Measurements from ENCODE around the gene SLCO1C1.

Gene SLCO1C1, protein sequence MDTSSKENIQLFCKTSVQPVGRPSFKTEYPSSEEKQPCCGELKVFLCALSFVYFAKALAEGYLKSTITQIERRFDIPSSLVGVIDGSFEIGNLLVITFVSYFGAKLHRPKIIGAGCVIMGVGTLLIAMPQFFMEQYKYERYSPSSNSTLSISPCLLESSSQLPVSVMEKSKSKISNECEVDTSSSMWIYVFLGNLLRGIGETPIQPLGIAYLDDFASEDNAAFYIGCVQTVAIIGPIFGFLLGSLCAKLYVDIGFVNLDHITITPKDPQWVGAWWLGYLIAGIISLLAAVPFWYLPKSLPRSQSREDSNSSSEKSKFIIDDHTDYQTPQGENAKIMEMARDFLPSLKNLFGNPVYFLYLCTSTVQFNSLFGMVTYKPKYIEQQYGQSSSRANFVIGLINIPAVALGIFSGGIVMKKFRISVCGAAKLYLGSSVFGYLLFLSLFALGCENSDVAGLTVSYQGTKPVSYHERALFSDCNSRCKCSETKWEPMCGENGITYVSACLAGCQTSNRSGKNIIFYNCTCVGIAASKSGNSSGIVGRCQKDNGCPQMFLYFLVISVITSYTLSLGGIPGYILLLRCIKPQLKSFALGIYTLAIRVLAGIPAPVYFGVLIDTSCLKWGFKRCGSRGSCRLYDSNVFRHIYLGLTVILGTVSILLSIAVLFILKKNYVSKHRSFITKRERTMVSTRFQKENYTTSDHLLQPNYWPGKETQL

GRCh38 chr12:20695232-20695631 lies at the start of gene SLCO1C1:
Gene SLCO1C1, plus strand, starts transcription at chr12:20695332. Its CDS starts 4,245 bp downstream, at chr12:20699577.
- peak in 26 of 42 donors; percentile 3 to 55 (median 20) for DNase-seq

GRCh38 chr12:20646239-20646827 lies 48.8 kb upstream of the SLCO1C1 start:
- intact Hi-C loops (cut with DNase I): no loop called here
- peak in 1 of 42 donors; percentile 46 for DNase-seq

More at GRCh38 chr12:20695232-20695631, at the start of gene SLCO1C1:
- intact Hi-C loops (cut with DNase I): no loop called here

- intact Hi-C loops (cut with DNase I): no loop called here
- no peak for DNase-seq
Observed at GRCh38 chr12:20653871-20654270, 41.3 kb upstream of the SLCO1C1 start.

- DNase-seq: no peak
- intact Hi-C loops (cut with DNase I): no loop called here
Observed at GRCh38 chr12:20656600-20656999, 38.5 kb upstream of the SLCO1C1 start.

DNA sequence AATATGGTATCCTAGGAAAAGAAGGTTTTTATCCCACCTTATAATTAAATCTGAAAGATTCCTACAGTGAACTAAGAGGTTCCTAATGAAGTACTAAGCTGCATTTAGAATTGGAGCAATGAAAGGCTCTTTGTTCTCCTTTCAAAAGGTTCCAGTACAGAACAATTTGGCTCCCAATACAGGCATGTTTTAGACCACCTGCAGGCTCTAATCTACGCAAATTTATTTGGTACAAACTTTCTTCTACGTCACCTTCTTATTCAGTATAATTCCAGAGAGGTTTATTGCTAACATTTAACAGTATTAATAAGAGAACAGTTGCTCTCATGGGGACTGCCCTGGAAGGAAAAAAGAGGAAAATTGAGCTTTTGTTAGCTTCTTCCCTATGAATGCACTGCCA lies 37.6 kb upstream of the SLCO1C1 start:
- no peak for DNase-seq
- intact Hi-C loops (cut with DNase I): no loop called here

DNA sequence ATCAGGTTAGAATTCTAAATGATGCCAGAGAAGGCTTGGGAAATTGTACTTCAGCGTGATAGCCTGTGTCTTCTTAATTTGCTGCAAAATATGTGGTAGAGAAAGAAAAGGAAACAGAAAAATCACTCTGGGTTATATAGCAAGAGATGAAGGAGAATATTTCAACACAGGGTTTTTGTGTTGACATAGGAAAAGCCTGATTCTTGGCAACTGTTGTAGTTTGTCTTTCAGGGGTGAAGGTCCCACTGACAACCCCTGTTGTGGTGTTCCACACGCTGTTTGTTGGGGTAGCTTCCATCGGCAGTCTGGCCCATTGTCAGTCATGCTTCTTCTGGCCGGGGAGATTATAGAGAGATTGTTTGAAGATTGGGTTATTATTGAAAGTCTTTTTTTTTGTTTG lies 13.8 kb upstream of the SLCO1C1 start:
- no peak for DNase-seq
- intact Hi-C loops (cut with DNase I): no loop called here

DNA sequence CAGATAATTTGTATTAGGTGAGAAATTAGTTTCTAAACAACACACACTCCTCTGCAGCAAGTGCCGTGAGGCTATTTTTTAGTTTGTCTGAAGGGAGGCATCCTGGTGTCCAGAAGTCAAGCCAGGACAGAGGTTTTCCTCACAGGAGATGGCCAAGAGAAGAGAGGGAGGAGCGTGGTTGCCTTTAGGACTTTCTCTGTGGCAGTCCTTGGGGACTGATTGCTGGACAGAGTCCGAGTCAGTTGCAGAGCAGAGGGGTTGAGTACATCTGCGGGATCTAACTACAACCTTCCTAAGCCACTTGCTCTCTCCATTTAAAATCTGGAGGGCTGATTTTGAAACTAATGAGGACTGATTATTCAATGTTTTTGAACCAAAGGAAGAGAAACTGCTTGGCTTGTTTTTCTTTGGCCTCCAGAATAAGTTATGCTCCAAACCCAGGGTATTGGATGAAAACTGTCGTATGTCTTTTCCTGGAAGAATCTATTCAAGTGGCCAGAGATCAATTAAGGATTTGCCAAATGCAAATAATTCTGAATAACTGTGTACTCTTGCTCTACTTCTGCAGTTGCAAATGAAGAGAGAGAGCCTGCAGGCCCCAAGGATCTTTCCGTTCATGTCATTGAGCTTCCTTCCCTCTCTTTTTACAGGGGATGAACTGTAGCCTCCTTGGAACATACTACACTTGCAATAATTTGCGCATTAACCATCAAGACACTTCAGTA lies 1.2 kb downstream of the SLCO1C1 start:
- DNase-seq: peak in 18 of 42 donors; percentile 1 to 51 (median 18)

DNA sequence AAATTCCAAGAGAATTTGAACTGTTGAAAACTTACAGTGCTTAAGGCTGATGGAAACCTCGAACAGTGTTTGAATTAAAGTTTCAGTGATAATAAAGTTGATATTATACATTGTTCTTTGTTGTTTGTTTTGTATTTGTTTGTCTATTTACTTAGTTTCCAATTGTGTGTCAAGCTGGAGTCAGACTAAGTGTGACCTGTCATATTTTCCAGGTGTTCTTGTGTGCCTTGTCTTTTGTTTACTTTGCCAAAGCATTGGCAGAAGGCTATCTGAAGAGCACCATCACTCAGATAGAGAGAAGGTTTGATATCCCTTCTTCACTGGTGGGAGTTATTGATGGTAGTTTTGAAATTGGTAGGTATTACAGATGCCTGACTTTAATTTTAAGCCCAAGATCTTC lies 6.0 kb downstream of the SLCO1C1 start:
- no peak for DNase-seq

More for the DNA sequence above, 1.2 kb downstream of the SLCO1C1 start:
- intact Hi-C loops (cut with DNase I): no loop called here

GRCh38 chr12:20704860-20705259 lies 9.7 kb downstream of the SLCO1C1 start:
- intact Hi-C loops (cut with DNase I): no loop called here
- no peak for DNase-seq

More for the DNA sequence above, 6.0 kb downstream of the SLCO1C1 start:
- intact Hi-C loops (cut with DNase I): no loop called here

GRCh38 chr12:20711846-20712245 lies 16.7 kb downstream of the SLCO1C1 start:
- no peak for DNase-seq
- intact Hi-C loops (cut with DNase I): no loop called here

DNA sequence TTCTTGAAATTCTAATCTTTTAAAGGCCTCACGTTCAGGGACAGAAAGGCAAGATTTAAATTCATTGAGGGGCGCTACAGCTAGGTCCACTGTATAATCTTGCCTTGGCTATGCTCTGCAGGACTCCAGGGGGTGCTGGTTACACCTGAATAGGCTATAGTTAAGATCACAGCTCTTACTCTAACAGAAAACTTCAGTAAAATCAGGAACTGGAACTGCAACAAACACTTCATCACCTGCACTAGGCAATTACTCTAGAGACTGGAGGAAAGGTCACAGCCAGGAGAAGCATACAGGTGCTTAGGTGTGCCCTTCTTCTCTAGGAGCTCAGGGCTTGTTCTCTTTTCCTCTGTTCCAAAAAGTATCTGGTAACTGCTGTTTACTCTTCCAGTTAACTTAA lies 20.9 kb downstream of the SLCO1C1 start:
- DNase-seq: no peak
- intact Hi-C loops (cut with DNase I): no loop called here

DNA sequence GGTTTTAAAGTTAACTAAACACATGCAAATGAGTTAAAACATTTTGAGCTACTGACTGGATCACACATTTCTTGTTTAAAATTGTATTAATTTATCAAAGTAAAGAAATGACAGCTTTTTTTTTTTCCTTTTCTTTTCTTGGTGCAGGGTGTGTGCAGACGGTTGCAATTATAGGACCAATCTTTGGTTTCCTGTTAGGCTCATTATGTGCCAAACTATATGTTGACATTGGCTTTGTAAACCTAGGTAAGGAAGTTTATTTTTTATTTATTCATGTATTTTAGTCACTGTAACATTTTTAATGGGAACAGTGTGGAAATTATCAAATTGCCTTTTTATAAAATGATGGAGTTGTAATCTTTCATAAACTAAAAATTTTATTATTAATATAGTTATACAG lies 21.9 kb downstream of the SLCO1C1 start:
- no peak for DNase-seq
- intact Hi-C loops (cut with DNase I): no loop called here

DNA sequence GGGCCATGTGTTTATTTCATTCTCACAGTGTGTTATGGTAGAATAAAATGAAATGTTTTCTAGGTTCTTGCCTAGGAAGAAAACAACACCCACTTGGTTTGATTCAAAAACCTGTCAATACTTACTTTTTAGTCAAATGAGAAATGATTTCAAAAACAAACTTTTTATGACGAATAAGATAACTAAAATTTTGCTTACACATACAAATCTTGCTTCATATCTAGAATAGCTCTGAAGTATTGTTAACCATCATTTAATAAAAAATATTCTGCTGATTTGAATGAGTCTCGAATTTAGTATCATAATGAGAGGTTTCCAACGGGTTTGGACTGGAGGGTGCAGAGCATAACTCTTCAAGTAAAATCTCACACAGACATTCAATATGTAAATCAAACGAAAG lies 23.2 kb downstream of the SLCO1C1 start:
- intact Hi-C loops (cut with DNase I): no loop called here
- no peak for DNase-seq

GRCh38 chr12:20722142-20722541 lies 27.0 kb downstream of the SLCO1C1 start:
- intact Hi-C loops (cut with DNase I): no loop called here
- DNase-seq: no peak

DNA sequence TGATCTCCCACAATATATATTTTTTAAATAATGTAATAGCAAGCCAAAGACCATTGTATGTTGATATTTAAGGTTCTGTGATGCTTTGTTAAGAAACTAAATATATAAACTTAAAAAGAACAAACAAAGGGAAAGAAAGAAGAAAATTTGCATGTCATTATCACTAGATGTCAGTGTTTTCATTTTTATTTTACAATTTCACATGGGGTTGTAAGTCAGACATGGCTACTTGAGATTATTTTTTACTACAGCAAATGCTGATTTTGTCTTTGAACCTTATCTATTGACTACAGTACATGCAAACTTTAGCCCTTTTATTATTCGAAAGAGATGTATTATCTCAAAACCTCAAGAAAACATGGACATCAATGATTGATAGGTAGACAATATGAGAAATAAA lies 36.1 kb downstream of the SLCO1C1 start:
- no peak for DNase-seq
- intact Hi-C loops (cut with DNase I): no loop called here

- intact Hi-C loops (cut with DNase I): no loop called here
Observed at GRCh38 chr12:20740972-20741371, 45.8 kb downstream of the SLCO1C1 start.

DNA sequence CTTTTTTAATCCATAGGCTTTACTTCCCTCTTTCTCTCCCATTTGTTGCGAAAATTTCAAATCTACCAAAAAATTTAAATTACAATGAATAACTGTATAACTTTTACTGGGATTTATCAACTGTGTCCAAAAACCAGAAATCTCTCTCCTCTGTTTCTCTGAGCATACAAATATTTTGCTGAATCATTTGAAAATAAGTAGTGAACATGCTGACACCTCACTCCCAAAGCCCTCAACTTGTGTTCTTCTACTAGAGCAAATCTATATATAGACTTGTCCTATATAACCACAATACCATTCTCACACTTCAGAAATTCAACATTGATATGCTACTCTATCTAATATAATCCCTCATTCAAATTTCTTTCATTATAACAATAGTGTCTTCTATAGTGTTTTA lies 53.1 kb downstream of the SLCO1C1 start:
- DNase-seq: no peak
- intact Hi-C loops (cut with DNase I): no loop called here

More at GRCh38 chr12:20740972-20741371, 45.8 kb downstream of the SLCO1C1 start:
- DNase-seq: no peak

GRCh38 chr12:20751046-20751445 lies 55.9 kb downstream of the SLCO1C1 start:
- no peak for DNase-seq
- intact Hi-C loops (cut with DNase I): no loop called here

DNA sequence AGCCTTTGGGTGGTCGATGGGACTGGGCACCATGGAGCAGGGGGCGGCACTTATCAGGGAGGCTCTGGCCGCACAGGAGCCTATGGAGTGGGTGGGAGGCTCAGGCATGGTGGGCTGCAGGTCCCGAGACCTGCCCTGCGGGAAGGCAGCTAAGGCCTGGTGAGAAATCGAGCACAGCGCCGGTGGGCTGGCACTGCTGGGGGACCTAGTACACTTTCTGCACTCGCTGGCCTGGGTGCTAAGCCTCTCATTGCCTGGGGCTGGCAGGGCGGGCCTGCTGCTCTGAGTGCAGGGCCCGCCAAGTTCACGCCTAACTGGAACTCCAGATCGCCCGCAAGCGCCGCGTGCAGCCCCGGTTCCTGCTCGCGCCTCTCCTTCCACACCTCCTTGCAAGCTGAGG lies 82.3 kb downstream of the SLCO1C1 start:
- intact Hi-C loops (cut with DNase I): no loop called here
- DNase-seq: no peak

Measured in head of caudate nucleus (tissue), 42 donors.